Measurements from ENCODE around the gene SERHL2.
"Not testable (repeated sequence)": the region's sequence is repeated elsewhere in the genome, so short reads cannot be mapped to it uniquely, and the experiment has no call there.

SERHL2 gene

GRCh38 chr22:42519525-42520401 lies 34.0 kb upstream of the SERHL2 start, which contains the start of gene RRP7A:
Gene RRP7A, minus strand, starts transcription at chr22:42519796. Its CDS starts 10 bp downstream, at chr22:42519786.
- Mint-ChIP-seq H3K36me3 (ENCODE audit: insufficient read depth) (peaks cover 27% of the 10 kb centered on the region), H3K4me1 (ENCODE audit: low read depth in 2 of 2) (peaks cover 16 to 18% of the 10 kb centered on the region in 2 donors), H3K27ac (peak within 1 kb of the TSS; percentile 93 to 96), H3K9me3 (no peaks in the 10 kb centered on the region), H3K4me3 (peak within 1 kb of the TSS; percentile 95 to 98), H3K27me3 (no peaks in the 10 kb centered on the region)
- DNase-seq (peak; percentile 74 to 76 (median 75)), ATAC-seq (replicated peaks) (peak; percentile 87)

- ATAC-seq (replicated peaks): no peak
- H3K27me3 Mint-ChIP-seq: no peaks in the 10 kb centered on the region
These were observed 32.6 kb upstream of the SERHL2 start for GRCh38 chr22:42521228-42521546.

GRCh38 chr22:42522546-42522945 lies 31.2 kb upstream of the SERHL2 start:
- H3K36me3 Mint-ChIP-seq (ENCODE audit: insufficient read depth): peaks cover 12% of the 10 kb centered on the region
- no peak for ATAC-seq (replicated peaks)
- no peaks in the 10 kb centered on the region for H3K27me3 Mint-ChIP-seq
- no peak overlapping the region for H3K27ac Mint-ChIP-seq
- H3K9me3 Mint-ChIP-seq: no peaks in the 10 kb centered on the region
- DNase-seq: no peak
- peaks cover 13 to 17% of the 10 kb centered on the region in 2 donors for H3K4me1 Mint-ChIP-seq (ENCODE audit: low read depth in 2 of 2)
- H3K4me3 Mint-ChIP-seq: no peak overlapping the region

More at GRCh38 chr22:42521228-42521546, 32.6 kb upstream of the SERHL2 start:
- peak overlapping the region; percentile 47 to 98 for H3K4me3 Mint-ChIP-seq
- H3K27ac Mint-ChIP-seq: peak overlapping the region in 1 of 2 donors; percentile 96
- peaks cover 22% of the 10 kb centered on the region for H3K36me3 Mint-ChIP-seq (ENCODE audit: insufficient read depth)
- DNase-seq: no peak
- H3K4me1 Mint-ChIP-seq (ENCODE audit: low read depth in 2 of 2): peaks cover 13 to 16% of the 10 kb centered on the region in 2 donors
- no peaks in the 10 kb centered on the region for H3K9me3 Mint-ChIP-seq

- no peak overlapping the region for H3K4me3 Mint-ChIP-seq
- peaks cover 4 to 7% of the 10 kb centered on the region in 2 donors for H3K4me1 Mint-ChIP-seq (ENCODE audit: low read depth in 2 of 2)
- no peak for DNase-seq
- no peak for ATAC-seq (replicated peaks)
- H3K27ac Mint-ChIP-seq: no peak overlapping the region
- no peaks in the 10 kb centered on the region for H3K36me3 Mint-ChIP-seq (ENCODE audit: insufficient read depth)
- no peaks in the 10 kb centered on the region for H3K27me3 Mint-ChIP-seq
- no peaks in the 10 kb centered on the region for H3K9me3 Mint-ChIP-seq
These were observed 25.0 kb upstream of the SERHL2 start for GRCh38 chr22:42528591-42529307.

GRCh38 chr22:42529435-42529834 lies 24.3 kb upstream of the SERHL2 start:
- not testable (repeated sequence) for H3K9me3 Mint-ChIP-seq; ATAC-seq (replicated peaks); H3K36me3 Mint-ChIP-seq (ENCODE audit: insufficient read depth); H3K4me3 Mint-ChIP-seq; H3K27ac Mint-ChIP-seq; DNase-seq; H3K27me3 Mint-ChIP-seq
- peaks cover 7 to 11% of the 10 kb centered on the region in 2 donors for H3K4me1 Mint-ChIP-seq (ENCODE audit: low read depth in 2 of 2)

- not testable (repeated sequence) for ATAC-seq (replicated peaks); H3K27me3 Mint-ChIP-seq; DNase-seq; H3K36me3 Mint-ChIP-seq (ENCODE audit: insufficient read depth); H3K4me1 Mint-ChIP-seq (ENCODE audit: low read depth in 2 of 2); H3K4me3 Mint-ChIP-seq; H3K9me3 Mint-ChIP-seq
- H3K27ac Mint-ChIP-seq: peak overlapping the region in 1 of 2 donors; percentile 96
These were observed 22.2 kb upstream of the SERHL2 start for GRCh38 chr22:42531401-42532084.

GRCh38 chr22:42533638-42533977 lies 20.1 kb upstream of the SERHL2 start:
- no peak for DNase-seq
- Mint-ChIP-seq H3K4me1 (ENCODE audit: low read depth in 2 of 2) (peaks cover 7 to 9% of the 10 kb centered on the region in 2 donors), H3K36me3 (ENCODE audit: insufficient read depth) (no peaks in the 10 kb centered on the region)

GRCh38 chr22:42535082-42535731 lies 18.5 kb upstream of the SERHL2 start:
- DNase-seq; ATAC-seq (replicated peaks); H3K27me3 Mint-ChIP-seq; H3K27ac Mint-ChIP-seq; H3K4me3 Mint-ChIP-seq; H3K4me1 Mint-ChIP-seq (ENCODE audit: low read depth in 2 of 2); H3K9me3 Mint-ChIP-seq; H3K36me3 Mint-ChIP-seq (ENCODE audit: insufficient read depth): not testable (repeated sequence)

More at GRCh38 chr22:42533638-42533977, 20.1 kb upstream of the SERHL2 start:
- peak overlapping the region; percentile 85 to 96 for H3K27ac Mint-ChIP-seq
- no peaks in the 10 kb centered on the region for H3K27me3 Mint-ChIP-seq
- H3K9me3 Mint-ChIP-seq: no peaks in the 10 kb centered on the region
- no peak for ATAC-seq (replicated peaks)
- H3K4me3 Mint-ChIP-seq: peak overlapping the region; percentile 65 to 82

GRCh38 chr22:42536166-42536565 lies 17.6 kb upstream of the SERHL2 start:
- Mint-ChIP-seq H3K27ac (no peak overlapping the region), H3K27me3 (no peaks in the 10 kb centered on the region), H3K4me3 (no peak overlapping the region), H3K36me3 (ENCODE audit: insufficient read depth) (no peaks in the 10 kb centered on the region), H3K9me3 (no peaks in the 10 kb centered on the region), H3K4me1 (ENCODE audit: low read depth in 2 of 2) (peaks cover 7 to 9% of the 10 kb centered on the region in 2 donors)
- ATAC-seq (replicated peaks) (no peak), DNase-seq (no peak)

GRCh38 chr22:42536634-42537033 lies 17.1 kb upstream of the SERHL2 start:
- not testable (repeated sequence) for DNase-seq; H3K27ac Mint-ChIP-seq; ATAC-seq (replicated peaks); H3K27me3 Mint-ChIP-seq; H3K4me3 Mint-ChIP-seq; H3K9me3 Mint-ChIP-seq; H3K36me3 Mint-ChIP-seq (ENCODE audit: insufficient read depth); H3K4me1 Mint-ChIP-seq (ENCODE audit: low read depth in 2 of 2)

- not testable (repeated sequence) for H3K4me1 Mint-ChIP-seq (ENCODE audit: low read depth in 2 of 2); H3K36me3 Mint-ChIP-seq (ENCODE audit: insufficient read depth); DNase-seq; H3K9me3 Mint-ChIP-seq; H3K4me3 Mint-ChIP-seq; H3K27me3 Mint-ChIP-seq; H3K27ac Mint-ChIP-seq
- peak; percentile 40 for ATAC-seq (replicated peaks)
These were observed 16.4 kb upstream of the SERHL2 start for GRCh38 chr22:42537199-42537831.

GRCh38 chr22:42539236-42539771 lies 14.5 kb upstream of the SERHL2 start:
- not testable (repeated sequence) for H3K27me3 Mint-ChIP-seq; ATAC-seq (replicated peaks); H3K9me3 Mint-ChIP-seq; H3K4me1 Mint-ChIP-seq (ENCODE audit: low read depth in 2 of 2); DNase-seq; H3K36me3 Mint-ChIP-seq (ENCODE audit: insufficient read depth); H3K27ac Mint-ChIP-seq; H3K4me3 Mint-ChIP-seq
